Neural crest cell (in vitro differentiated cells): ENCODE results near the gene GCH1. TPM values are rescaled to one million over a fixed set of nuclear protein-coding genes. Genes with fewer than 3 reads are reported as not detected.

Experiments
- DNase-seq: peaks from one replicate; pipeline ENCODE4 v3.0.0; 2021; ENCODE audit warnings: low read depth, mixed read lengths, low spot score
- H3K27ac Mint-ChIP-seq: one replicate; pipeline ENCODE4 v1.8.0; 2021; ENCODE audit warnings: mild to moderate bottlenecking, mixed read lengths; ENCODE audit not compliant: unreplicated experiment
- H3K27me3 Mint-ChIP-seq: 2 replicates; pipeline ENCODE4 v1.8.0; 2021; ENCODE audit warnings: low read depth, mild to moderate bottlenecking, mixed read lengths
- H3K36me3 Mint-ChIP-seq: 2 replicates; pipeline ENCODE4 v1.8.0; 2021; ENCODE audit warnings: low read depth, mild to moderate bottlenecking, mixed read lengths
- H3K4me1 Mint-ChIP-seq: 2 replicates; pipeline ENCODE4 v1.8.0; 2021; ENCODE audit warnings: mixed read lengths
- H3K4me3 Mint-ChIP-seq: one replicate; pipeline ENCODE4 v1.8.0; 2021; ENCODE audit warnings: mild to moderate bottlenecking, mixed read lengths
- H3K9me3 Mint-ChIP-seq: 2 replicates; pipeline ENCODE4 v1.8.0; 2021; ENCODE audit warnings: mixed read lengths
- microRNA-seq: library from miRNA; unstranded; fragments of <30 nt; microRNA quantifications from one replicate; pipeline ENCODE4, GENCODE V29; 2020
- total RNA-seq: library from RNA; stranded (reverse); gene quantifications from 2 replicates; pipeline ENCODE4 v1.2.1, GENCODE V29; 2021
- TF ChIP-seq, protein P1 (sequence below): fragments of 200-600 bp; sonication (generic); conservative IDR thresholded peaks from 2 replicates; pipeline ENCODE4 v1.5.0; 2021; ENCODE audit warnings: antibody characterized with exemption, mild to moderate bottlenecking

Gene GCH1
- total RNA-seq, 1 donor from 2014 or later = 4.3 TPM

DNA sequence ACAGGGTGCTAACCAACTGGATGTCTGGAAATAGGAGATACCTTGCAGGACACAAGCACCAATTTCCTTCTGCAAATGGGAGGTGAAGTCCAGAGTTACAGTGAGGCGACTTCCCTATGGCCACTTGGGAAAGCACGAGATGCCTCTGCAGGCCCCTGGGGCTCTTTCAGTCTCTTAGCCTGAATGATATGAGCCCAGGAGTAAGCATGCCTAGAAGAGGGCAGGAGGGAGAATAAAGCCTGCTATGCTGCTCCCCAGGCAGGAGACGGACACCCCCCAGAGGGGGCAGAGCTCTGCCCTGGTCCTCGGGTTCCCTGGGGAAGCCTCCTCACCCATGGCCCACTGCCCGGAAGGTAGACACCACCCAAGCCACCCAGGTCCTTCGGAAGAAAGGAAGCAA, 105.1 kb downstream of the GCH1 start:
- H3K4me1 Mint-ChIP-seq = no peaks in the 10 kb centered on the region
- peaks cover 5% of the 10 kb centered on the region for H3K9me3 Mint-ChIP-seq
- TF ChIP-seq, protein P1, sequence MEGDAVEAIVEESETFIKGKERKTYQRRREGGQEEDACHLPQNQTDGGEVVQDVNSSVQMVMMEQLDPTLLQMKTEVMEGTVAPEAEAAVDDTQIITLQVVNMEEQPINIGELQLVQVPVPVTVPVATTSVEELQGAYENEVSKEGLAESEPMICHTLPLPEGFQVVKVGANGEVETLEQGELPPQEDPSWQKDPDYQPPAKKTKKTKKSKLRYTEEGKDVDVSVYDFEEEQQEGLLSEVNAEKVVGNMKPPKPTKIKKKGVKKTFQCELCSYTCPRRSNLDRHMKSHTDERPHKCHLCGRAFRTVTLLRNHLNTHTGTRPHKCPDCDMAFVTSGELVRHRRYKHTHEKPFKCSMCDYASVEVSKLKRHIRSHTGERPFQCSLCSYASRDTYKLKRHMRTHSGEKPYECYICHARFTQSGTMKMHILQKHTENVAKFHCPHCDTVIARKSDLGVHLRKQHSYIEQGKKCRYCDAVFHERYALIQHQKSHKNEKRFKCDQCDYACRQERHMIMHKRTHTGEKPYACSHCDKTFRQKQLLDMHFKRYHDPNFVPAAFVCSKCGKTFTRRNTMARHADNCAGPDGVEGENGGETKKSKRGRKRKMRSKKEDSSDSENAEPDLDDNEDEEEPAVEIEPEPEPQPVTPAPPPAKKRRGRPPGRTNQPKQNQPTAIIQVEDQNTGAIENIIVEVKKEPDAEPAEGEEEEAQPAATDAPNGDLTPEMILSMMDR = no peak
- H3K27ac Mint-ChIP-seq = no peak overlapping the region
- DNase-seq = no peak
- H3K4me3 Mint-ChIP-seq = no peak overlapping the region
- no peaks in the 10 kb centered on the region for H3K36me3 Mint-ChIP-seq
- H3K27me3 Mint-ChIP-seq = no peaks in the 10 kb centered on the region

DNA sequence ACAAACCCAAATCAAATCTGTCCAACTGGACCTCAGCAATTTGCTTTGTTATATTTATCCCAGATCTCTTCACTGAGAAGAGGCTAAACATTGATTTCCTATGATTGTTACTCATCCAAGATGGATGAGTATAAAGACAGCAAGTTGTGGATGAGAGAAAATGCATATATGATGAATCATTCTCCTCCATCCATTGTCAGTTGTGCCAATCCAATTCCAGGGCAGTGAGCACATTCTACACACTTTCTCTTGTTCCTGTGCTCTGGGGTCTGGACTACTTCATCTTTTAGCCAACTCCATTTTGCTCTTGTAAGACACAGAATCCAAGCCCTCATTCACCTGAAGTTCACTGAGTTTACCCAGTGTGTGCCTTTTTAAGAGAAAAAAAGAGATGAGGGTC, 105.7 kb downstream of the GCH1 start:
- Mint-ChIP-seq H3K9me3 (peaks cover 5% of the 10 kb centered on the region), H3K4me3 (no peak overlapping the region), H3K4me1 (no peaks in the 10 kb centered on the region), H3K27ac (no peak overlapping the region), H3K36me3 (no peaks in the 10 kb centered on the region), H3K27me3 (no peaks in the 10 kb centered on the region)
- DNase-seq = no peak
- TF ChIP-seq, protein P1 = no peak

DNA sequence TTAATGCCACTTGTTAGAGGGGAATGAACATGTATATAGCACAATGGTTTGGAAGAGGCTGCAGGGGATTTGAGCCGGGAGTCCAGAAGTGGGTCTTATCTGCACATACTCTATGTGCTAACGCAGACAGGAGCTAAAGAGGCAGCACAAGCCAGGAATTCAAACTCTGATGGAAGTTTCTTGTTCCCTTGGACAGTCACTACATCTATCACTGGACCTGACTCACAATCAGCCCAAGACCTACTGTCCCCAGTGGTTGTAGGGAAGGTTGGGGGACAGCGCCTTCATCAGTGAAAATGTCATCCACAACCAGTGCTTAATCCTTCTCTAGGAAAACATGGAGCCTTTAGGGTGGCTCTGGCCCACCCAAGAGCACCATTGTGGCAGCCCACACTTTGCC, 107.8 kb downstream of the GCH1 start:
- Mint-ChIP-seq H3K4me1 (peaks cover 12% of the 10 kb centered on the region), H3K27me3 (no peaks in the 10 kb centered on the region), H3K9me3 (no peaks in the 10 kb centered on the region), H3K36me3 (no peaks in the 10 kb centered on the region), H3K4me3 (no peak overlapping the region), H3K27ac (no peak overlapping the region)
- TF ChIP-seq, protein P1 = no peak
- no peak for DNase-seq

DNA sequence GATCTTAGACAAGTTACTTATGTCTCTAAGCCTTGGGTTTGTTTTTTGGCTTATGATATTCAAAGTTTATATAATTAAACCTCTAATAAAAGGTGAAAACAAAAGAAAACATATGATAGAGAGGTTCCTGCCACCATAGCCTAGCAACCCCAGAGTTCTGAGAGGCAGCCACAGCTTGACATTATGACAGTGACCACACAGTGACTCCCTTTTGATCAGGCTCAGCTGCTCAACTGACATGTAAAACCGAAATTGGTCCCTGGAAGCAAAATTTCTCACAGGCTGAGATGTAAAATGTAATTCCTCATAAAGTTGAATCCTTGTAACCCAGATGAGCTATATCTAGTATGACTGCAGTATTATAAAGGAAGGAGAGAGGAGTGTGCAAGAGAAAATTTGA, 108.5 kb downstream of the GCH1 start:
- H3K27me3 Mint-ChIP-seq = no peaks in the 10 kb centered on the region
- H3K27ac Mint-ChIP-seq = no peak overlapping the region
- no peaks in the 10 kb centered on the region for H3K9me3 Mint-ChIP-seq
- no peak for DNase-seq
- no peaks in the 10 kb centered on the region for H3K36me3 Mint-ChIP-seq
- TF ChIP-seq, protein P1 = no peak
- H3K4me1 Mint-ChIP-seq = peaks cover 12% of the 10 kb centered on the region
- no peak overlapping the region for H3K4me3 Mint-ChIP-seq

DNA sequence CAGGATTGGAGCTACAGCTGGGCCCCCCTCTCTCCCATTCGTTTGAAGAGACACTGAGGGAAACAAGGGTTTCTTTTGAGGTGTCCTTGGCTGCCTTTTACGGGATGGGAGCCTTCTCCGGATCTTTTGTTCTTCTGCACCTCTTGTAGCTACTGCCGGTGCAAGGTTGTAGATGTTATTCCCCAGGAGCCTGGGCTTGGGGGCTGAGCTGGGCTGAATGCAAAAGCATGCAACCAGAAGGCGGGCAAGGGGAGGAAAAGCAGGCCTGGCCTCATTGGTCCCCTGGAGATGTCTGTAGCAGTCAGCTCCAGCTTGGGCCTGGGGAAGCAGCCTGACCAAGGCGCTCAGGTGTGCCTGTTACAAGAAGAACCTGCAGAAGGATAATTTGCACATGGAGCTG, 110.3 kb downstream of the GCH1 start:
- H3K27me3 Mint-ChIP-seq = no peaks in the 10 kb centered on the region
- no peaks in the 10 kb centered on the region for H3K36me3 Mint-ChIP-seq
- no peak for DNase-seq
- H3K9me3 Mint-ChIP-seq = no peaks in the 10 kb centered on the region
- H3K4me1 Mint-ChIP-seq = peaks cover 12% of the 10 kb centered on the region
- H3K27ac Mint-ChIP-seq = no peak overlapping the region
- H3K4me3 Mint-ChIP-seq = no peak overlapping the region
- TF ChIP-seq, protein P1 = no peak

Small RNA genes lying within 50 kb of the gene (microRNA-seq; reads per million reads assigned to microRNA genes)
- gene MIR4308 = not detected

Other genes starting within 250 kb of the GCH1 start
- gene WDHD1, start 124.3 kb upstream of the GCH1 start, total RNA-seq = 56.2 and 60.6 TPM in 2 replicates
- 32.8 and 38.6 TPM in 2 replicates for gene SOCS4, start 124.4 kb upstream of the GCH1 start, total RNA-seq
- gene MAPK1IP1L, start 148.8 kb upstream of the GCH1 start, total RNA-seq = 141 and 151 TPM in 2 replicates
- 0.57 and 1.2 TPM in 2 replicates for gene LGALS3, start 226.4 kb upstream of the GCH1 start, total RNA-seq